LHCN-M2 (cell line): ENCODE results near the gene MARCHF3. TPM values are rescaled to one million over a fixed set of nuclear protein-coding genes. Genes with fewer than 3 reads are reported as not detected.
A peak's percentile ranks its signal among the peaks of the same experiment; 100 is the strongest.
"Not testable (repeated sequence)": the region's sequence is repeated elsewhere in the genome, so short reads cannot be mapped to it uniquely, and the experiment has no call there.

Experiments used
- DNase-seq: peaks from one replicate; pipeline ENCODE4 v3.0.0-alpha.2; 2012; ENCODE audit warnings: low read depth
- total RNA-seq: library from RNA; depleted of rRNA; stranded (reverse); fragments of >200 nt; gene quantifications from 2 replicates; pipeline ENCODE4 v1.2.3, GENCODE V29; 2014

The MARCHF3 gene
- total RNA-seq, 1 experiment from 2014 or later, result 13.7 TPM

- no peak for DNase-seq
These were observed 21.2 kb upstream of the MARCHF3 start for GRCh38 chr5:127051591-127051990.

- no peak for DNase-seq
These were observed 16.1 kb upstream of the MARCHF3 start for GRCh38 chr5:127046343-127047072.

GRCh38 chr5:127042593-127042992 is 12.2 kb upstream of the MARCHF3 start:
- peak; percentile 45 for DNase-seq

DNA sequence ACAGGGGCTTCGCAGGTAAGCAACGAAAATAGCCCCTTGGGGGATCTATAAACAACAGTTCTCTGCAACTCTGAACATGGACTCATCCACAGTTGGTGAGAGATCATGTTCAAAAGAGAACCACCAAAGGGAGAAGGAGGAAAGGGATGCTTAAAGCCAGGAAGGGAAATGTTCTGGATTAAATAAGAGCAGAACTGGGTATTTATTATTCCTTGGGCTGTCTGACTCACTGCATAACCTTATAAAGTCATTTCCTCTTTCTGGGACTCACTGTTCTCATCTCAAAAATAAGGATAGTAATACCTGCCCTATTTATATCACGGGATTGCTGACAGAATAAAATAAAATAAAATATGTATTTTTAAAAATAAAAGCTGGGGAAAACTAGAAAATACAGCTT is 11.2 kb upstream of the MARCHF3 start:
- DNase-seq, result peak; percentile 49

- no peak for DNase-seq
These were observed 10.6 kb upstream of the MARCHF3 start for GRCh38 chr5:127040796-127041520.

DNA sequence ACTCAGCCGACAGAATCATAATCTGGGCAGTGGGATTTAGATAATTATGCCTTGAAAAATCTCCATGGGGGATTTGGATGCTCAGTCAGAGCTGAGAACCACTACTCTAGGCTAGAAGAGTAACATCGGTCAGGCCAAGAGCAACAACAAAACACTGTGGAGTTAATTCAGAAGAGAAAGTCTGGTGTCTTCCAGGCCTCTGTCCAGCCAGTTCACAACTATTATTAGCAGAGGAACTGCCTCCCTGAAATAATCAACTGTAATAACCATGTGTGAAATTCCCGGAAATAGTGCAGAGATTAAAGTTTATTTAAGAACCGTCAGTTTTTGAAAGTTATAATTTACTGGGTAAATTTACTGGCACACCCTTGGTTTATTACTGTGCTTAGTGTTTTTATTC is 8.2 kb upstream of the MARCHF3 start:
- no peak for DNase-seq

DNA sequence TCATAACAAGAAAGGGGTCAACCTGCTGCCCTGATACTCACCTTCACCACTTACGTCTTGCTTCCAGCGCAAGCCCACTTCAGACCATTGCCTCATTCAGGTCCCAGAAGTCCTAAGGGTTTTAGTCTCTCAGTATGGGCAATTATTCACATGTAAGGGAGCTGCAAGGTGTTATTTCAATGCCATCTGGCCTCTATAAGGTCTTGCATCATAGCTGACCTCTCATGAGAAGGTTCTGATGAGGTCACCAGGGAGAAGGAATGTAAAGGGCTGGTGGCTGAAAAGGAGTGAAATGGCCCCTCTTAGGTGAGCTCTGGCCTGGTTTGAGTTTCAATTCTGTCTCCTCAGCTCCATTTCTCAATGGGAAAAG is 1.5 kb upstream of the MARCHF3 start:
- no peak for DNase-seq

DNA sequence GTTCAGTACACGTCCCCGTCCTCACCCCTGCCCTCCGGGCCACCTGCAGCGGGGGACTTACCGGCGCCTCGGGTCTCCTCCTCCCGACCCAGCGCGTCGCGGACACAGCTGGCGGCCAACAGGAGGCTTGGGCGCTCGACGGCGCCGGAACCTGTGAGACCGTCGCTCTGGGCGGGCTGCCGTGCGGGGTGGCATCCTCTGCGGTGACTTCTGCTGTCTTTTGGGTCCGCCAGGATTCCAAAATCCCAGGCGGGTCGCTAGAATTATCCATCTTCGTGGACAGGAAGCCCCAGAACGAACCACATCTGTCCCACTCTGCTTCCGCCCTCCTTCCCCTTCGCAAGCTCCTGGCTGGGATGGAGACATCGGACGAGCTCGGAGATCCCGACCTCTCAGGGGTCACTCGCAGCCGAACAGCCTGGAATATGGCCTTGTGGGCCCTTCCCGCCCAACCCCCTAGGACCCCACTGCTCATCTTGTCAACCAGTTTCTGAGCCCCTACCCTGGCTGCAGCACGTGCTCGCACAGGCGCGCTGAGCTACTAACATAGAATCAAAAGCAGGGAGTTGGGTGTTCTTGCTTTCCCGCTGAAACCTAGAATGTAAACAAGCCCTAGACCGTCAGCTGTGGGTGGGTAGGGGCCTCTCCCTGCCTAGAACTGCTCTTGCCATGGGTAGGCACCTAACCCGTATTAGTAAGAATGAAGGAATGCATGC is 947 bp upstream of the MARCHF3 start:
- DNase-seq, result no peak

DNA sequence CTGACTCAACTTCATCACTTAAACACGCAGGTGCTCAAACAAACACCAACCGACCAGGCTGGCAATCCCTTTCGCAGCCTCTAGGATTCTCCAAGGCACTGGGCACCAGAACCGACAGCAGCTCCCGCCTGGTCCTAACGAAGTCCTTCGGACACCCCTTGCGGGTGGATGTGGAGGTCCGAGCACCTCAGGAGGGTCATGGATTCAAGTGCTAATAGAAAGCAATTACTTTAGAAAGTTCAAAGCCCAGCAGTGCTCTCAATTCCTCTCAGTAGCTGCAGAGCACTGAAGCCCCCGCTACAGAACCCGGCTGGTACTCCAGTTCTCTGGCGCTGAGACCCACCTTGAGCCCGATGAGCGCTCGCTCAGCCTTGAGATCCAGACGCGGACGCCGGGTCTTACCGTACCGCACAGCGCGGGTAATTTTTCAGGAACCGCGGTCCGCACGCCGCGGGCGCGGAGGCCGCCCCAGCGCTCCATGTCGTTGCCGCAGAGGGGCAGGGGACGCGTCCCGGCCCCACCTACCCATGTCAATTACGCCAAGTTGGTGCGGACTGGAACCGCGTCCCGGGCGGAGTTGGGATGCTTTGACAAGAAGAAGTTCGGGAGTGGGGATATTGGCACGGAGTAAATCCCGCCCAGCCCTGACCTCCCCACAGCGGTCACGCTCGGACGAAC is 638 bp downstream of the MARCHF3 start:
- peak; percentile 82 for DNase-seq

DNA sequence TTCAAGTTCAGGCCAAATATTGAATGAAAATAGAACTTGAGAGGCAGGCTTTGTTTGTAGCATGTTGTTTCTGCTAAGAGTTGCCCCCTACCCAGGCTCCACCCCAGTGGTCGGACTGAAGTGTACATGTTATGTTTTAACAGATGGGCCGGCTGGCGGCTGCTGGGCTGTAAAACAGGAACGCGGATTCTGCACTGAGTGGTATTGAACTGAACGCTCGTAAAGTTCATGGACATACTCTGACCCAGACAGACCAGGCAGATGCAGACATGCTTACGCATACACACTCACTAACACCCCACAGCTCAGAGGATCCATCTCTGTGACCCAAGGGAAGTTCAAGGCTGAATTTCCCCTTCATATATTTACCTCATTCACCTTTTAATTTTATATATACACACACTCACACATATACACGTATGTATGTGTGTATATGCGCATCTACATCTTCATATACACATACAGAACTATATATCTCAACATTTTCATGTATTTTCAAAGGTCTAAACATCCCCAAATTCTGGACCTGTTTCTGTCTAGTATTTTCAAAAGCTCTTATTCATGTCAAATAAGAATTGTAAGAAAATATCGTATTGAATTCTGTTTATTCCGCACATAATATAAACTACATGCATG is 1.4 kb downstream of the MARCHF3 start:
- DNase-seq, result no peak

- no peak for DNase-seq
These were observed 2.8 kb downstream of the MARCHF3 start for GRCh38 chr5:127027539-127027938.

- no peak for DNase-seq
These were observed 4.2 kb downstream of the MARCHF3 start for GRCh38 chr5:127026166-127026565.

DNA sequence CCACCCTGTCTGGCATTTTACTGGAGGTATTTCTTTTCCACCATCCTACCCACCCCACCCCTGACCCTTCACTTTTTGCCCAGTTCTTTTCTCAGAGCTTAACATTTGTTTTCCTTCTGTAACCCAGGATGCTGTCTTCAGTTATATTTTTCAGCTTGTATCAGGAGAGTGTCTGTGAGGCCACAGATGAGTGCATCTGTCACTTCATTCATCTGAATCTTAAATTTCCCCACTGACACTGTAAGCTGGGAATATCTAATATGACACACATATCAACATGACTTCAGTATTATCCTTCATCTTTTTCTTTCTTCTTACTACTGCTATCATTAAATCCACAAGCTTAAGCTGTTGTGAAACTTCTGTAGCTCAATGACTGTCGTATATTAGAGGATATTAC is 4.9 kb downstream of the MARCHF3 start:
- DNase-seq, result no peak

DNA sequence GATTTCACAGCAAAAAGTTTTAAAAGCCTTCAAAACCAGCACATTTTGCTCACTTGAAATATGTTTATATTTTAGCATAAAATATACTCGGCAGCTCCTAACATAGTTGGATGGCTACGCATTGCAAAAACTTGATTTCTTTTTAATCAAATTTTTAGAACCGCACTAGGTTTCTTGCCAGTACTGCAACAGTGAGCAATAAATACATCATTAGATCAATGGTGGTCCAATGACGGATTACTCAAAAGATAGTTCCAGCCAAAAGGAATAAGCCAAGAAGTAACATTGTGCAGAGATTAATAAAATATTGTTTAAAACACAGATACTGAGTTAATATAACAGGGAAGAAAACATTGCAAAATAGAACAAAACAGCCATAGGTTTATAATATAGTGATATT is 5.5 kb downstream of the MARCHF3 start:
- DNase-seq, result no peak

- DNase-seq, result not testable (repeated sequence)
These were observed 6.7 kb downstream of the MARCHF3 start for GRCh38 chr5:127023552-127024191.

DNA sequence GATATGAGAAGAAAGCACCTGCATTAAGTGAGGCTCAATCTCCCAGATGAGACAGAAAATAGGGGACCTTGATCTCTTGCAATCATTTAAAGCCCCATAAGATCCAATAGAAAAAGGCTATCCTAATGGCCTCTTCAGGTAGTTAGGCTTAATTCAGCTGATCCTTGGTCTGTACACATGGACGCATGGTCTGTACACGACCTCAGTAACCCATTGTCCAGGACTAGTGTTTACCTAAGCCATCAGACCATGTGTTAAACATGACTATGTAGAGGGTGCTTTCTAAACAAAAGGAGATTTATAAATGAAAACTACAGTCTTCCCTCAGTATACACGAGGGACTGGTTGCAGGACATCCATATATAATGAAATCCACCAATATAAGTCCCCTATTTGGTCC is 7.5 kb downstream of the MARCHF3 start:
- DNase-seq, result no peak

DNA sequence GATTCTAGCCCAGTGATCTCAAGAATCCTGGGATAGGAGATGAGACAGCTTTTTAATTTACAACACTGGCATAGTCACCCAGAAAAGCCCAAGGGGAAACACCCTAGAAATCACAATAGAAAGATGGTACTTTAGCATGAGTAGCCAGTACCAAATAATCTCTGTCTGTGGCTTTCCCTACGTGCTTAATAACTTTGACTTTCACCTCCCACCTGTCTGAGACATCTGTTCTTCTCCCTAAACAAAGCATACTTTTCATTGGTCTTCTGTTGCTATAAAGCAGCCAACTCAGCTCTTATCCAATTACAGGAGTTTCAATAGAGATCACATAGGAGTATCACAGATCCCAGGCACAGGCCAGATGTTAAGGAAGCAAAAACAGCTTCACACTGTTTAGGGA is 10.4 kb downstream of the MARCHF3 start:
- DNase-seq, result peak; percentile 45

DNA sequence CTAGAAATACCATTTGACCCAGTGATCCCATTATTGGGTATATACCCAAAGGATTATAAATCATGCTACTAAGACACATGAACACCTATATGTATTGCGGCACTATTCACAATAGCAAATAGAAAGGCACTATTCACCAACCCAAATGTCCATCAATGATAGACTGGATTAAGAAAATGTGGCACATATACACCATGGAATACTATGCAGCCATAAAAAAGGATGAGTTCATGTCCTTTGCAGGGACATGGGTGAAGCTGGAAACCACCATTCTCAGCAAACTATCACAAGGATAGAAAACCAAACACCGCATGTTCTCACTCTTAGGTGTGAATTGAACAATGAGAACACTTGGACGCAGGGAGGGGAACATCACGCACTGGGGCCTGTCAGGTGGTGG is 13.6 kb downstream of the MARCHF3 start:
- DNase-seq, result not testable (repeated sequence)

GRCh38 chr5:127015716-127016115 is 14.6 kb downstream of the MARCHF3 start:
- DNase-seq, result no peak

GRCh38 chr5:127014573-127014972 is 15.8 kb downstream of the MARCHF3 start:
- no peak for DNase-seq

DNA sequence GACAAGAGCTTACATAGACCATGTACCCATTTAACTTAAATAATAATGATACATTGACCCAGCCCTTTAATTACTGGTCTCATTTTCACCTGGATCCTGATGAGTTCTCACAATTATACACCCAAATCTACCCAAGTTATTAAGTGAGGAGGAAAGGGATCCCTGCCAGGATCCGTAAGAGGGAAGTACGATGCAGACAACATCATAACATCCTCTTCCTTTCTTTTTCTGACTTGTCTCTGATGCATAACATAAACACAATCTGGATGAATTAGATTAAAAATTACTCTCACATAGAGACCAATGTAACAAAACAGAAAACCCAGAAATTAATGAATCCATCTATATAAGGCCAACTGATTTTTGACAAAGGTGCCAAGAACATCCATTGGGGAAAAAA is 17.0 kb downstream of the MARCHF3 start:
- DNase-seq, result peak; percentile 19
